ENCODE data around the gene IQGAP2. TPM values are rescaled to one million over a fixed set of nuclear protein-coding genes. Genes with fewer than 3 reads are reported as not detected.

Gene IQGAP2
- polyA plus RNA-seq, 1 donor (not counting 4 experiments of a cell fraction or from before 2014, with no cell fraction given), result 0.14 TPM

DNA sequence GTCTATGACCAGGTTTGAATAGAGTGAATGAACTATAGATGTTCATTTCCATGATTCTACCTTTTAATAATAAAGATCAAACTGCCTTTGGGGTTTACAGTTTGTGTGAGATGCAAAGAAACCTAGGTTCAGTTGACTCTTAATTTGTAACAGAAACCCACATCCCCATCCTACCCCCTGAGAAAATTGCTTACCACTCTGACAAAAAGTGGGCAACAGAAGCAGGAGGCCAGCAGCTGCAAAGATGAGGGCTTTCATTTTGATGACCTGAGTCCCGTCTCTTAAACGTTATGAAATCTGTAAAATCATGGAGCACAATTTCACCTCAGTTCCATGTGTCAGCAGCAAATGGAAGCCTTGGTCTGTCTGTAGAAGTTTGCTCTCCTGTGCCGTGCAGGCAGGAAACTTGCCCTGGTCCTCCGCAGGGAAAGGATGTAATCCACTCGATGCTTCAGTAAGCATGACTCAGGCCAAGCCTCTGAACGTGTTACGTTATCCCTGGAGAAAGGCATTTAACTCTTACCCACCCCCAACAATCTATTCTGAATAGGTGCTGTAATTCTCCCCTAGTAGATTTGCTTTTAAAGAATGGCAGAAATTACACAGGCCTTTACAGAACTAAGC lies 220.0 kb downstream of the IQGAP2 start, which contains the start of gene F2RL2:
TSS of gene F2RL2 (minus strand) at position 431 of the 624 bp plus-strand sequence. CDS start at position 258, 173 bp downstream.
- H3K36me3 ChIP-seq (ENCODE audit: control insufficient read depth in 2 of 2, extremely low read depth in 1 of 2, insufficient read depth in 2 of 2, low read length in 2 of 2), result no peaks in the 10 kb centered on the region
- peak; percentile 26 for FAIRE-seq
- H3K27me3 ChIP-seq (ENCODE audit: control insufficient read depth, extremely low read depth, insufficient read depth, low read length), result no peaks in the 10 kb centered on the region
- dilution Hi-C loops (cut with MboI; ENCODE audit: extremely low pct_ligation_motif_present, low sequenced_read_pairs), result no loop called here
- no peaks in the 10 kb centered on the region for H3K9me1 ChIP-seq (ENCODE audit: control insufficient read depth, extremely low read depth, insufficient read depth, low read length)
- H4K20me1 ChIP-seq (ENCODE audit: control insufficient read depth, extremely low read depth, insufficient read depth, low read length), result no peaks in the 10 kb centered on the region
- H3K4me1 ChIP-seq (ENCODE audit: control insufficient read depth, extremely low read depth, insufficient read depth, low read length), result no peaks in the 10 kb centered on the region
- no peak within 1 kb of the TSS for H3K4me2 ChIP-seq (ENCODE audit: control insufficient read depth, extremely low read depth, insufficient read depth, low read depth, low read length)
- no peaks in the 10 kb centered on the region for H3K79me2 ChIP-seq (ENCODE audit: control insufficient read depth, insufficient read depth, low read length)
- H3K27ac ChIP-seq (ENCODE audit: control insufficient read depth, insufficient read depth, low read length), result no peak within 1 kb of the TSS
- no peak within 1 kb of the TSS for H2AFZ ChIP-seq (ENCODE audit: control insufficient read depth, low read length)
- no peak within 1 kb of the TSS for H3K9ac ChIP-seq (ENCODE audit: control insufficient read depth, extremely low read depth, insufficient read depth, low read length)
- H3K9me3 ChIP-seq (ENCODE audit: control insufficient read depth, low read depth, low read length), result no peaks in the 10 kb centered on the region
- no peak for DNase-seq (ENCODE audit: low read depth, low spot score)
- no peak within 1 kb of the TSS for H3K4me3 ChIP-seq (ENCODE audit: control insufficient read depth in 2 of 3, extremely low read depth in 1 of 3, insufficient read depth in 2 of 3, low read depth in 1 of 3, low read length in 3 of 3)
- TF ChIP-seq EZH2 (IDR thresholded peaks at IDR 0.05; ENCODE audit: low read length), result no peak
- TF ChIP-seq, protein P1, sequence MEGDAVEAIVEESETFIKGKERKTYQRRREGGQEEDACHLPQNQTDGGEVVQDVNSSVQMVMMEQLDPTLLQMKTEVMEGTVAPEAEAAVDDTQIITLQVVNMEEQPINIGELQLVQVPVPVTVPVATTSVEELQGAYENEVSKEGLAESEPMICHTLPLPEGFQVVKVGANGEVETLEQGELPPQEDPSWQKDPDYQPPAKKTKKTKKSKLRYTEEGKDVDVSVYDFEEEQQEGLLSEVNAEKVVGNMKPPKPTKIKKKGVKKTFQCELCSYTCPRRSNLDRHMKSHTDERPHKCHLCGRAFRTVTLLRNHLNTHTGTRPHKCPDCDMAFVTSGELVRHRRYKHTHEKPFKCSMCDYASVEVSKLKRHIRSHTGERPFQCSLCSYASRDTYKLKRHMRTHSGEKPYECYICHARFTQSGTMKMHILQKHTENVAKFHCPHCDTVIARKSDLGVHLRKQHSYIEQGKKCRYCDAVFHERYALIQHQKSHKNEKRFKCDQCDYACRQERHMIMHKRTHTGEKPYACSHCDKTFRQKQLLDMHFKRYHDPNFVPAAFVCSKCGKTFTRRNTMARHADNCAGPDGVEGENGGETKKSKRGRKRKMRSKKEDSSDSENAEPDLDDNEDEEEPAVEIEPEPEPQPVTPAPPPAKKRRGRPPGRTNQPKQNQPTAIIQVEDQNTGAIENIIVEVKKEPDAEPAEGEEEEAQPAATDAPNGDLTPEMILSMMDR (optimal IDR thresholded peaks at IDR 0.05 in 1 of 3, IDR thresholded peaks at IDR 0.05 in 1 of 3, conservative IDR thresholded peaks at IDR 0.05 in 1 of 3; ENCODE audit: extremely low read depth in 1 of 3, insufficient read depth in 2 of 3, low read length in 3 of 3), result no peak

DNA sequence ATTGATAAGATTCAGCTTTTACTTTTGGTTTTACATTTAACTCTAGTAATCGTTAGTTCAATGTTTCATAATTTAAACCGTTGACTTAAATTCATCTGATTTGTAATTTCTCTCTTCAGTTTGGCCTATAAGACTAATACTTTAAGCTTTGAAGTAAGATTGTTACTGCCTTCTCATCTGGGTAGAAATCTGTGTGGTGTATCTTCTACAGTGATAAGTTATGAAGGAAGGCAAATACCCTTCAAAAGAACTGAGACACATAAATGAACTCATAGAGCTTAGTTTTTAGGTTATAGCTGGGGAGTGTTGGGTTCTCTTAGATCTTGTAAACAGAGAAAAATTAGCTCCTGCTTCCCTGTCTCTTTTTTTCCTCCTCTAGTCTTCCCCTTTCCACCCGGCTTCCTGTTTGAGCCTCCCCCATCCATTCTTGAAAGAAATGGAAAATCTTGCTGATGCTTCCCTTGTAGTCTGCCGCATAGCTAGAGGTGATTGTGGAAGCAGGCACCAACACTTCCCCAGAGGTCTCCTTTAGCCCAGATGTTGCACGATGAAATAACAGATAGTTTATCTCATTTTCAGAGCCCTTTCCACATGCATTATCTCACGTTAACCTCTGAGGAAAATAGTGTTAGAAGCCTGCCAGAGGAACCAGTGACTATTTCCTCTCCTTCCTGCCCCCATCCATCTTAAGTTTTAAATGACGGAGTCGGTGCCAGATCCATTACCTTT lies 222.2 kb downstream of the IQGAP2 start:
- H3K4me2 ChIP-seq (ENCODE audit: control insufficient read depth, extremely low read depth, insufficient read depth, low read depth, low read length), result no peak overlapping the region
- H3K9ac ChIP-seq (ENCODE audit: control insufficient read depth, extremely low read depth, insufficient read depth, low read length), result no peak overlapping the region
- H4K20me1 ChIP-seq (ENCODE audit: control insufficient read depth, extremely low read depth, insufficient read depth, low read length), result no peaks in the 10 kb centered on the region
- no peaks in the 10 kb centered on the region for H3K9me1 ChIP-seq (ENCODE audit: control insufficient read depth, extremely low read depth, insufficient read depth, low read length)
- H3K27me3 ChIP-seq (ENCODE audit: control insufficient read depth, extremely low read depth, insufficient read depth, low read length), result no peaks in the 10 kb centered on the region
- no peak overlapping the region for H2AFZ ChIP-seq (ENCODE audit: control insufficient read depth, low read length)
- no peaks in the 10 kb centered on the region for H3K9me3 ChIP-seq (ENCODE audit: control insufficient read depth, low read depth, low read length)
- no peaks in the 10 kb centered on the region for H3K36me3 ChIP-seq (ENCODE audit: control insufficient read depth in 2 of 2, extremely low read depth in 1 of 2, insufficient read depth in 2 of 2, low read length in 2 of 2)
- H3K4me1 ChIP-seq (ENCODE audit: control insufficient read depth, extremely low read depth, insufficient read depth, low read length), result no peaks in the 10 kb centered on the region
- FAIRE-seq, result no peak
- TF ChIP-seq EZH2 (IDR thresholded peaks at IDR 0.05; ENCODE audit: low read length), result no peak
- TF ChIP-seq, protein P1 (optimal IDR thresholded peaks at IDR 0.05 in 1 of 3, IDR thresholded peaks at IDR 0.05 in 1 of 3, conservative IDR thresholded peaks at IDR 0.05 in 1 of 3; ENCODE audit: extremely low read depth in 1 of 3, insufficient read depth in 2 of 3, low read length in 3 of 3), result no peak
- no peak overlapping the region for H3K4me3 ChIP-seq (ENCODE audit: control insufficient read depth in 2 of 3, extremely low read depth in 1 of 3, insufficient read depth in 2 of 3, low read depth in 1 of 3, low read length in 3 of 3)
- H3K27ac ChIP-seq (ENCODE audit: control insufficient read depth, insufficient read depth, low read length), result no peak overlapping the region
- DNase-seq (ENCODE audit: low read depth, low spot score), result no peak
- dilution Hi-C loops (cut with MboI; ENCODE audit: extremely low pct_ligation_motif_present, low sequenced_read_pairs), result no loop called here
- H3K79me2 ChIP-seq (ENCODE audit: control insufficient read depth, insufficient read depth, low read length), result no peaks in the 10 kb centered on the region

Data from keratinocyte (primary cell).